ENCODE results near the gene COPS3.
A peak's percentile ranks its signal among the peaks of the same experiment; 100 is the strongest.

Gene COPS3

DNA sequence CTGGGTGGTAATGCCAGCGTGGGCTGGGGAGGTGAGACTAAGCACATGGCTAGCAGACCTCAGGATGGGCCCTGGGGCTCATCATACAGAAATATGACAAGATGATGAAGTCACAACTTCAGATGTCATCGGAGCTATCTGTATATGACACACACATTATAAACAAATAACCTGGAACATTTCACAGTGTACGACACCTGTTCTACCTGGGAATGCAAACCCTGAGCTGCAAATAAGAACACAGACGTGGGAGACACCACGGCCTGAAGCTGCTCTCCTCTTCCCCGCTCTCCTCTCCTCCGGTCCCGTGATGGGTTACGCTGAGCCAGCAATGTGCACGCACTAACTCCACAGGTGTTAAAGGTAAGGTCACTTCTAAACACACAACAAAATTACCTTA is 79.8 kb downstream of the COPS3 start:
- DNase-seq (ENCODE audit: low read depth) = no peak
- TF ChIP-seq, protein P1, sequence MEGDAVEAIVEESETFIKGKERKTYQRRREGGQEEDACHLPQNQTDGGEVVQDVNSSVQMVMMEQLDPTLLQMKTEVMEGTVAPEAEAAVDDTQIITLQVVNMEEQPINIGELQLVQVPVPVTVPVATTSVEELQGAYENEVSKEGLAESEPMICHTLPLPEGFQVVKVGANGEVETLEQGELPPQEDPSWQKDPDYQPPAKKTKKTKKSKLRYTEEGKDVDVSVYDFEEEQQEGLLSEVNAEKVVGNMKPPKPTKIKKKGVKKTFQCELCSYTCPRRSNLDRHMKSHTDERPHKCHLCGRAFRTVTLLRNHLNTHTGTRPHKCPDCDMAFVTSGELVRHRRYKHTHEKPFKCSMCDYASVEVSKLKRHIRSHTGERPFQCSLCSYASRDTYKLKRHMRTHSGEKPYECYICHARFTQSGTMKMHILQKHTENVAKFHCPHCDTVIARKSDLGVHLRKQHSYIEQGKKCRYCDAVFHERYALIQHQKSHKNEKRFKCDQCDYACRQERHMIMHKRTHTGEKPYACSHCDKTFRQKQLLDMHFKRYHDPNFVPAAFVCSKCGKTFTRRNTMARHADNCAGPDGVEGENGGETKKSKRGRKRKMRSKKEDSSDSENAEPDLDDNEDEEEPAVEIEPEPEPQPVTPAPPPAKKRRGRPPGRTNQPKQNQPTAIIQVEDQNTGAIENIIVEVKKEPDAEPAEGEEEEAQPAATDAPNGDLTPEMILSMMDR (conservative IDR thresholded peaks at IDR 0.05; ENCODE audit: low read depth, low read length) = no peak
- H3K4me3 ChIP-seq (ENCODE audit: low read depth, low read length) = no peak overlapping the region

- TF ChIP-seq, protein P1 (conservative IDR thresholded peaks at IDR 0.05; ENCODE audit: low read depth, low read length) = no peak
- DNase-seq (ENCODE audit: low read depth) = peak; percentile 79
- no peak overlapping the region for H3K4me3 ChIP-seq (ENCODE audit: low read depth, low read length)
Measured at GRCh38 chr17:17200831-17201230, 80.2 kb downstream of the COPS3 start.

DNA sequence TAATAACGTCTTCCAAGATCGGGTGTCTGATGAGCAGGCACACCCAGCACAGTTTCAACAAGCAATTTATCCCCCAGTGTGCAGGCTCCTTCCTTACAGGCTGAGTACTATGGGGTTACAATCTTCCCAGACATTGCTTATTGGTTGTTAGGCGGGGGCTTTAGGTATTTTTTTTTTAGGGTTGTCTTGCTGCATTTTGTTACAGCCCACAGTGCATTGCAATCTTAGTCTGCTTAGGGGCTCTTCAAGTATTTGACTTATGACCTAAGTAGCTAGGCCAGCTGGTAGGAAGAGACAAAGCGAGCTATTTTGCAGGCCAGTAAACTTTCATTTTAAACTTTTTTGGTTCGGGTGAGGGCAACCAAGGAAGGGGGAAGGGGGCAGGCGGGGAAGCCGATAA is 80.7 kb downstream of the COPS3 start:
- H3K4me3 ChIP-seq (ENCODE audit: low read depth, low read length) = no peak overlapping the region
- peak; percentile 58 for DNase-seq (ENCODE audit: low read depth)
- TF ChIP-seq, protein P1 (conservative IDR thresholded peaks at IDR 0.05; ENCODE audit: low read depth, low read length) = no peak

GRCh38 chr17:17198281-17198680 is 82.8 kb downstream of the COPS3 start:
- DNase-seq (ENCODE audit: low read depth) = no peak
- TF ChIP-seq, protein P1 (conservative IDR thresholded peaks at IDR 0.05; ENCODE audit: low read depth, low read length) = no peak
- no peak overlapping the region for H3K4me3 ChIP-seq (ENCODE audit: low read depth, low read length)

- no peak for DNase-seq (ENCODE audit: low read depth)
- TF ChIP-seq, protein P1 (conservative IDR thresholded peaks at IDR 0.05; ENCODE audit: low read depth, low read length) = no peak
Measured at GRCh38 chr17:17196776-17197175, 84.3 kb downstream of the COPS3 start.

More at GRCh38 chr17:17196776-17197175, 84.3 kb downstream of the COPS3 start:
- no peak overlapping the region for H3K4me3 ChIP-seq (ENCODE audit: low read depth, low read length)
